Urinary bladder (tissue), 4 donors: Measurements from ENCODE around the gene KDR. TPM values are rescaled to one million over a fixed set of nuclear protein-coding genes. Genes with fewer than 3 reads are reported as not detected.

Source experiments
- DNase-seq: peaks from one replicate; pipeline ENCODE4 v3.0.0-alpha.2; 2015; ENCODE audit errors: extremely low spot score
- H3K27ac ChIP-seq: one replicate; pipeline ENCODE4 v1.5.1; 2013; ENCODE audit warnings: low read depth, mild to moderate bottlenecking, moderate library complexity
- H3K36me3 ChIP-seq: one replicate; pipeline ENCODE4 v1.6.1; 2013; ENCODE audit warnings: mild to moderate bottlenecking, moderate library complexity; ENCODE audit not compliant: insufficient read depth
- H3K4me1 ChIP-seq: one replicate; pipeline ENCODE4 v1.6.1; 2013; ENCODE audit warnings: mild to moderate bottlenecking, moderate library complexity; ENCODE audit not compliant: insufficient read depth
- H3K4me3 ChIP-seq: one replicate; pipeline ENCODE4 v1.5.1; 2013; ENCODE audit warnings: low read depth, low read length
- WGBS: extraction: QIAGEN DNeasy Blood & Tissue Kit; methylation state at CpG from one replicate; pipeline ENCODE4 v1.1.7; 2013; 5-methylcytosine and 5-hydroxymethylcytosine counted together
- polyA plus RNA-seq: library from polyadenylated mRNA; stranded (reverse); fragments of 200-250 nt; gene quantifications from one replicate; pipeline ENCODE4 v1.2.3, GENCODE V29; 2013
- total RNA-seq: library from RNA; depleted of rRNA; stranded (reverse); fragments of >200 nt; gene quantifications from one replicate; pipeline ENCODE4 v1.2.3, GENCODE V29; 2014
- donor health status: healthy with polysubstance abuse.
- donor health status: healthy.

The KDR gene
- total and polyA plus RNA-seq, 2 donors = 13.4 to 68.6 TPM

- H3K27ac ChIP-seq = no peak overlapping the region
- DNase-seq = no peak
- no peaks in the 10 kb centered on the region for H3K36me3 ChIP-seq
- H3K4me1 ChIP-seq = no peaks in the 10 kb centered on the region
- no peak overlapping the region for H3K4me3 ChIP-seq
- WGBS = 34% methylated on average over 4 of the region's 4 CpGs
These were observed 13.0 kb upstream of the KDR start for GRCh38 chr4:55138367-55138766.

DNA sequence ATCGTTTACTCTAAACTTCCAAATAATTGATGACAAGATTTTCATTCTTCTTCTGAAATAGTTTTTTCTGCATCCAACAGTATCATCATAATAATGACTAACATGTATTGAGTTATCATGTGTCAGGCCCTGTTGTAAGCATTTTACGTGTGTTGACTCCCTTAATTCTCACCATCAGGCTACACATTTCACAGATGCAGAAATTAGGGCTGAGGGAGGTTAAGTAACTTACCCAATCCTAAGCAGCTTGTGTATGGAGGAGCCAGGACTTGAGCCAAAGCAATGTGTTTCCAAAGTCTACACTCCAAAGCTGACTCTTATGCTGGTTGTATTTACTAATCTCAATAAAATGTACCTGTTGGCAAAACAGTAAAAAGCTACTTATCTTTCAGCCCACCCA is 11.2 kb upstream of the KDR start:
- Histone ChIP-seq H3K27ac (no peak overlapping the region), H3K4me1 (no peaks in the 10 kb centered on the region), H3K36me3 (no peaks in the 10 kb centered on the region), H3K4me3 (no peak overlapping the region)
- DNase-seq = no peak
- 87% methylated on average over 2 of the region's 2 CpGs for WGBS

- Histone ChIP-seq H3K4me3 (no peak overlapping the region), H3K36me3 (no peaks in the 10 kb centered on the region), H3K27ac (no peak overlapping the region), H3K4me1 (no peaks in the 10 kb centered on the region)
- 66% methylated on average over 3 of the region's 3 CpGs for WGBS
- no peak for DNase-seq
These were observed 8.6 kb upstream of the KDR start for GRCh38 chr4:55133951-55134350.

- WGBS = 85% methylated on average over 1 of the region's 1 CpG
- no peaks in the 10 kb centered on the region for H3K36me3 ChIP-seq
- no peak overlapping the region for H3K4me3 ChIP-seq
- no peak for DNase-seq
- no peak overlapping the region for H3K27ac ChIP-seq
- no peaks in the 10 kb centered on the region for H3K4me1 ChIP-seq
These were observed 7.4 kb upstream of the KDR start for GRCh38 chr4:55132775-55133174.

DNA sequence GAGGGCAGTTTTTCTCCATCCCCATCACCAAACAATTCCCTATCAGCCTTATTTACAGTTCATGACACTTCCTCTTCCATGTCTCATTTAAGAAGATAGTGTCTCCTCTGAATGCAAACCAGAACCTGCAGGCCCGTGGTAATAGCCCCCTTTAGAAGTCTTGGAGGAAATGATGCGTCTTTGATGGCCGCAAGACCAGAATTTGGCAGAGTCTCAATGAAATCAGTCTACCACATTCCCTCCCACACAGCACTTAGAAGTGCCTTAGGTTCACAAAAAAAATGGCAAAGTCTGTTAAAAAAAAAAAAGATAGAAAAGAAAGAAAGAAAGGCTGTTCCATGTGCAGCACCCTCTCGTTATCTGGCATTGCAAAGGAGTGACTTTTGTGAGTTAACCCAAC is 2.1 kb upstream of the KDR start:
- H3K4me1 ChIP-seq = no peaks in the 10 kb centered on the region
- DNase-seq = no peak
- H3K4me3 ChIP-seq = no peak overlapping the region
- no peak overlapping the region for H3K27ac ChIP-seq
- WGBS = 74% methylated on average over 4 of the region's 4 CpGs
- H3K36me3 ChIP-seq = no peaks in the 10 kb centered on the region

GRCh38 chr4:55127053-55127452 is 1.7 kb upstream of the KDR start:
- Histone ChIP-seq H3K4me1 (no peaks in the 10 kb centered on the region), H3K27ac (no peak overlapping the region), H3K4me3 (no peak overlapping the region), H3K36me3 (no peaks in the 10 kb centered on the region)
- DNase-seq = no peak
- 93% methylated on average over 3 of the region's 3 CpGs for WGBS

- H3K27ac ChIP-seq = no peak overlapping the region
These were observed 557 bp upstream of the KDR start for GRCh38 chr4:55125763-55126541.

GRCh38 chr4:55124322-55125076 is 896 bp downstream of the KDR start:
- peak overlapping the region; percentile 55 for H3K4me3 ChIP-seq
- H3K4me1 ChIP-seq = no peaks in the 10 kb centered on the region
- H3K27ac ChIP-seq = no peak overlapping the region
- no peak for DNase-seq
- H3K36me3 ChIP-seq = no peaks in the 10 kb centered on the region
- 22% methylated on average over 34 of the region's 34 CpGs for WGBS

More at GRCh38 chr4:55125763-55126541, 557 bp upstream of the KDR start:
- Histone ChIP-seq H3K4me3 (peak overlapping the region; percentile 55), H3K4me1 (no peaks in the 10 kb centered on the region), H3K36me3 (no peaks in the 10 kb centered on the region)
- 5% methylated on average over 32 of the region's 32 CpGs for WGBS
- DNase-seq = no peak

DNA sequence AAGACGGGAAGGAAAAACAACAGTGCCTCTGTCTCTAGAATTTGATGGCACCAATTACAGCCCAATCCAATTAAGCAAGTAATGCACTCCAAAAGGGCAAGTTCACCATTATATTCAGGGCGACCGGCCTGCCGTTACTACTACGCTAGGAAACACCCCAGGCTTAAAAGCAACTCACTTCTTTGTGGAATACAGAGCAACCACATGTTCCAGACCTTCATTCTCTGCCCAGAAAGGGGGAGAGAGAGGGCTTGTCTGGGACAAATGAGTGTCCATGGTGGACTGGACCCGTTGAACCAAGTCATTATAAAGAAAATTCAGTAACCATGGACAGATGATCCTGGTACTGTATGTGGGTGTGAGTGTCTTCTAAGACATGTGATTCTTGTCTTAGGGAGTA is 1.6 kb downstream of the KDR start:
- peak overlapping the region; percentile 7 for H3K4me3 ChIP-seq
- DNase-seq = no peak
- H3K36me3 ChIP-seq = no peaks in the 10 kb centered on the region
- H3K4me1 ChIP-seq = no peaks in the 10 kb centered on the region
- no peak overlapping the region for H3K27ac ChIP-seq
- WGBS = 82% methylated on average over 6 of the region's 6 CpGs

DNA sequence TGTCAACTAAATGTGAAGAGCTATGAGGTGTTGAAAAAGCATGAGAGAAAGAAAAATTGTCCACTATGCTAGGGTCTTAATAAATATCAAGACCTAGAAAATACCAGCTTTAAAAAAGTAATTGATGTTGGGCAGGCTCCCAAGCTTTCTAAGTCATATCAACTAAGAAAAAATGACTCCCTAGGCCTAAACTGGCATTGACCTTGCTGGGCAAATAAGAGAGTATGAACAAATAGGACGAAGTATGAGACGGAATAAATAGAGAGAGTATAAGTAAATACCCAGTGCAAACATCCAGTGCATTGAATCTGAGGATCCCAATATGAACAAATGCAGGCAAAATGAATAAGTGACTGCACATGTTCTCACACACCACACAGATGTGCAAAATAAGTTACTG is 3.2 kb downstream of the KDR start:
- no peaks in the 10 kb centered on the region for H3K36me3 ChIP-seq
- H3K4me1 ChIP-seq = no peaks in the 10 kb centered on the region
- WGBS = 76% methylated on average over 2 of the region's 2 CpGs
- no peak for DNase-seq
- no peak overlapping the region for H3K27ac ChIP-seq
- H3K4me3 ChIP-seq = no peak overlapping the region

DNA sequence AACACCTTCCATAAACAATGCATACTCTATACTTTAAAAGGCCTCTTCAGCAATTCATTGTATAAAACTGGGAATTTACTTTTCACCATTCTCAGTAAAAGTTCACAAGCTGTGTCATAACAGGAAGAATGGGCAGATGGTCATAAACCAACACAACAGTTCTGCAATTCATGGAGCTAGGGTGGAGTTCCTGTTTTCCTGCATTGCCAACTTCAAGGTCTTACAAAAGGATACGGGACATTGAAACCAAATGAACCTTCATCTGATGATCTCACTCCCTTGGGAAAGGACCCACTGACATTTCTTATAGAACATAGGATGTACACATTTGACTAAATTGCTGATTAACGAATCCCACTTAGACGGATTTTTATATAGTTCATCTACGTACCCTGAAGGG is 4.1 kb downstream of the KDR start:
- H3K36me3 ChIP-seq = no peaks in the 10 kb centered on the region
- no peak overlapping the region for H3K4me3 ChIP-seq
- H3K27ac ChIP-seq = no peak overlapping the region
- no peak for DNase-seq
- WGBS = 86% methylated on average over 4 of the region's 4 CpGs
- H3K4me1 ChIP-seq = no peaks in the 10 kb centered on the region

DNA sequence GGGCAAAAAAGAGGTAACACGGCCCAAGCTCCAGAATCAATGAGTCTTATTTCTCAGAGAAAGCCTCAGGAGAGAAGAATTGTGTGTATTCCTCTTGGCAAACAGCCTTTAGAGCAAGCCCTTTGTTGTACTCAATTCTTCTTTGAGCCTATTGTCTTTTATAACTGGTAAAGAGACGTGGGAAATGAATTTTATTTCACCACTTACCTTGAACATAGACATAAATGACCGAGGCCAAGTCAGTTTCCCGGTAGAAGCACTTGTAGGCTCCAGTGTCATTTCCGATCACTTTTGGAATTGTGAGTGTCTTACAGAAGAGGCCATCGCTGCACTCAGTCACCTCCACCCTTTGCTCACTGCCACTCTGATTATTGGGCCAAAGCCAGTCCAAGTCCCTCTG is 7.0 kb downstream of the KDR start:
- no peak for DNase-seq
- no peaks in the 10 kb centered on the region for H3K36me3 ChIP-seq
- no peaks in the 10 kb centered on the region for H3K4me1 ChIP-seq
- no peak overlapping the region for H3K27ac ChIP-seq
- no peak overlapping the region for H3K4me3 ChIP-seq
- 85% methylated on average over 6 of the region's 6 CpGs for WGBS

DNA sequence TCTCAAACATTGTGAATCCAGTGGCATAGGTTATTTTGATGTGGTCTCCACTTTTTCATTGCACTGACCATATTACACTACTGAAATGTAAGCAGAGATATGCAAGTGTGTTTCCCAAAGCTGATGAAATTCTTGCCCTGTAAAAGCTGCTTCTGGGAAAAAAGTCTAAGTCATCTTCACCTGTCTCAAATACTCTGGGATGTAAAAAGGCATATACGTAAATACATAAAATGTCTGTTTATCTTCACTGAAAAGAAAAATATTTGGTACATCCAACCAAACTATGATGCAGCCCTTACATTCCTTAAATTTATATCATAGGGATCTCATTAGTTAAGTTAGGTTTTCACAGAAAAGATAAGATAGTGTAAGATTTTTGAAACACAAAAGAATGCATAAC is 7.9 kb downstream of the KDR start:
- Histone ChIP-seq H3K36me3 (no peaks in the 10 kb centered on the region), H3K4me1 (no peaks in the 10 kb centered on the region), H3K27ac (no peak overlapping the region), H3K4me3 (no peak overlapping the region)
- DNase-seq = no peak
- 69% methylated on average over 1 of the region's 1 CpG for WGBS

DNA sequence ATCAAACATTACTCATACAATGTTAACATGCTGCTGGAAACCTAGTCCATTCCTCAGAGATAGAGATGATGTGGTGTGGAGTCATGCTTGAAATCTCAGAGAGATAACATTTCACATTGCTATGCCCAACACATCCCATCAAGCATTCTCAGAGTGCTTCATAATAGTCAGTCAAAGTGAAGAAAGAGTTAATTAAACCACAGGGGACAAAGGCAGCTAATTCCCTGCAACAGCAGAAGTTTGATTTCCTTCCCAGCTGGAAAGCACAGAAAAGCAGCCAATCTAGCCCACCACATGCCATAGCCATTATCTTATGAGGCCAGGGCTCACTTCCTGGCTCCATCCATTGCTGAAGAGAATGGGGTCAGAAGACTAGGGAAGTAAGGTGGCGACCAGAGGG is 8.9 kb downstream of the KDR start:
- H3K4me3 ChIP-seq = no peak overlapping the region
- no peaks in the 10 kb centered on the region for H3K36me3 ChIP-seq
- WGBS = 75% methylated on average over 1 of the region's 1 CpG
- H3K4me1 ChIP-seq = no peaks in the 10 kb centered on the region
- no peak overlapping the region for H3K27ac ChIP-seq
- no peak for DNase-seq
